ENCODE results near the gene GRIPAP1. TPM values are rescaled to one million over a fixed set of nuclear protein-coding genes. Genes with fewer than 3 reads are reported as not detected.

GRIPAP1 gene
- total RNA-seq, 1 experiment from 2014 or later, result 19.4 TPM

GRCh38 chrX:48957477-48957826 is 44.6 kb downstream of the GRIPAP1 start, which contains the start of gene OTUD5:
Gene OTUD5, minus strand, starts transcription at chrX:48957607. Its CDS starts 37 bp downstream, at chrX:48957570.
- Histone ChIP-seq H3K9me3 (replicated peaks) (no peaks in the 10 kb centered on the region), H3K4me1 (no peaks in the 10 kb centered on the region)
- peak; percentile 57 to 65 for DNase-seq

GRCh38 chrX:48956728-48957414 is 45.2 kb downstream of the GRIPAP1 start:
- no peak for DNase-seq
- Histone ChIP-seq H3K4me3 (peak overlapping the region; percentile 78), H3K4me1 (no peaks in the 10 kb centered on the region), H3K27ac (0 out of 2 replicates have a peak overlapping the region, but pooled peaks have one; percentile 12), H3K36me3 (no peaks in the 10 kb centered on the region), H3K9me3 (replicated peaks) (no peaks in the 10 kb centered on the region), H3K27me3 (no peaks in the 10 kb centered on the region)

More at GRCh38 chrX:48957477-48957826, 44.6 kb downstream of the GRIPAP1 start, which contains the start of gene OTUD5:
- Histone ChIP-seq H3K27me3 (no peaks in the 10 kb centered on the region), H3K27ac (peak within 1 kb of the TSS; percentile 88), H3K4me3 (peak within 1 kb of the TSS; percentile 78), H3K36me3 (no peaks in the 10 kb centered on the region)

DNA sequence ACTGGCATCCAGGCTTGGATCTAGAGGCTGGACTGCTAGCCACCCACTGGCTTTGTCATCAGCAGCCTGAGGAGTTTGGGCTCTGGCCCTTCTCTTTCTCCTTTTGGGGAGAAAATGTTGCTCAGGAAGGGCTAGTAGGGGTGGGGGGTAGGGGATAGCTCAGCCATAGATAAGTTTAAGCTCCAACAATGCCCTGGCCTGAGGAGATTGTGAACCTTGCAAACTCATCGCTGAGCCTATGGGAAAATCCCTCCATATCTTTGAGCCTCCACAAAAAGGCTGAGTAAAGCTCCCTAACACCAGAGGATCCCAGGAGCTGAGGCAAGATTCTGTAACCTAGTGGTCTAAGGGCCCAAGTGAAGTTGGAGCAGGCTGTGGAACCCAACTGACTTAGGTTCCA is 53.5 kb downstream of the GRIPAP1 start:
- Histone ChIP-seq H3K4me3 (no peak overlapping the region), H3K36me3 (no peaks in the 10 kb centered on the region), H3K27me3 (no peaks in the 10 kb centered on the region), H3K27ac (no peak overlapping the region), H3K4me1 (no peaks in the 10 kb centered on the region), H3K9me3 (replicated peaks) (no peaks in the 10 kb centered on the region)
- DNase-seq, result no peak

GRCh38 chrX:48945517-48946348 is 56.3 kb downstream of the GRIPAP1 start:
- no peaks in the 10 kb centered on the region for H3K27me3 ChIP-seq
- no peaks in the 10 kb centered on the region for H3K4me1 ChIP-seq
- no peak overlapping the region for H3K4me3 ChIP-seq
- H3K36me3 ChIP-seq, result no peaks in the 10 kb centered on the region
- DNase-seq, result peak; percentile 22 to 50
- H3K9me3 ChIP-seq (replicated peaks), result no peaks in the 10 kb centered on the region
- H3K27ac ChIP-seq, result no peak overlapping the region

DNA sequence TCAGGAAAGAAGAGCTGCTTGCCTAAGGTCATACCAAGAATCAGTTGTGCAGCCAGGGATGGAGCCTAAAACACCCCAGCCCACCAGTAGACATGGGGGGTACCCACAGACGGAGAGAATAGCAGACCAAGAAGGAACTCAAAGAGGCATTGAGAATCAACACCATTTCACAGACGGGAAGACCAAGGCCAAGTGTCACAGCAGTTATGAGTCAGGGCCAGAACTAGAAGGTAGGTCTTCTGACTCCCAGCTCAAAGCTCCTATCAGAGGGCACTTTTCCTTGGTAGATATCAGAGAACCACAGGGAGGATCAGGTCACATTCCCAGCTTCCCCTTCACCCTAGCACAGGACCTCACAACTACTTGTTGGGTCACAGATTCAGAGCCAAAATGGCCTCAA is 59.2 kb downstream of the GRIPAP1 start:
- Histone ChIP-seq H3K27me3 (no peaks in the 10 kb centered on the region), H3K9me3 (replicated peaks) (no peaks in the 10 kb centered on the region), H3K4me3 (no peak overlapping the region), H3K36me3 (no peaks in the 10 kb centered on the region), H3K4me1 (no peaks in the 10 kb centered on the region), H3K27ac (no peak overlapping the region)
- no peak for DNase-seq

DNA sequence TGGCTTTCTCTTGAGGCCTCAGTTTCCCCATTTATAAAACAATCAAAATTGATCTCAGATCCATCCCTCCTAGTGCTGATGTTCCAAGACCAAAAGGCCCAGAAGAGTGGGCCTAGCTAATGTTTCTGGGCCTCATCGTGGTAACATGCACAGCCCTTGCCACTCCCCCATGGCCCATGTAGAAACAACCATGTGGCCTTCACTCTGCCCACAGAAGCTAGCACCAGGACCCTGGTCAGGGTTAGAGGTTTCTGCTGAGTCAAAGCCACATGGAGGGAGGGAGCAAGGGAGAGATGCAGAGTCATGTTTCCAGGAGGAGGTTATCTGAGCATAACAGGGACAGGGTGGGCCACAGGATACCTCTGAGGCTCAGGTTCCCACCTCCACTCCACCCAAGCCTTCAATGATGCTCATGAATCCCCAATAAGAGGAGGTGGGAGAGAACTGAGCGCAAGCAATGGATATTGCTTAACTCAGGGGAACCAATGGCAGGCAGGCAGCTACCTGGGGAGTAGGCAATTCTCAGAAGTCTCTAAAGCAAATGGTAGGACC is 61.6 kb downstream of the GRIPAP1 start:
- Histone ChIP-seq H3K4me3 (no peak overlapping the region), H3K27ac (no peak overlapping the region), H3K9me3 (replicated peaks) (no peaks in the 10 kb centered on the region), H3K27me3 (no peaks in the 10 kb centered on the region), H3K4me1 (no peaks in the 10 kb centered on the region), H3K36me3 (no peaks in the 10 kb centered on the region)
- no peak for DNase-seq

GRCh38 chrX:48939524-48940228 is 62.4 kb downstream of the GRIPAP1 start:
- Histone ChIP-seq H3K9me3 (replicated peaks) (no peaks in the 10 kb centered on the region), H3K27me3 (no peaks in the 10 kb centered on the region), H3K4me1 (no peaks in the 10 kb centered on the region), H3K36me3 (no peaks in the 10 kb centered on the region), H3K27ac (no peak overlapping the region), H3K4me3 (no peak overlapping the region)
- no peak for DNase-seq

- no peak overlapping the region for H3K4me3 ChIP-seq
These were observed 63.2 kb downstream of the GRIPAP1 start for GRCh38 chrX:48938721-48939425.

GRCh38 chrX:48937054-48937907 is 64.8 kb downstream of the GRIPAP1 start:
- H3K27ac ChIP-seq, result no peak overlapping the region

More at GRCh38 chrX:48938721-48939425, 63.2 kb downstream of the GRIPAP1 start:
- H3K4me1 ChIP-seq, result no peaks in the 10 kb centered on the region
- no peaks in the 10 kb centered on the region for H3K27me3 ChIP-seq
- DNase-seq, result no peak
- no peaks in the 10 kb centered on the region for H3K36me3 ChIP-seq
- no peaks in the 10 kb centered on the region for H3K9me3 ChIP-seq (replicated peaks)
- H3K27ac ChIP-seq, result no peak overlapping the region

GRCh38 chrX:48936429-48937053 is 65.5 kb downstream of the GRIPAP1 start:
- no peak overlapping the region for H3K27ac ChIP-seq
- H3K9me3 ChIP-seq (replicated peaks), result no peaks in the 10 kb centered on the region
- H3K27me3 ChIP-seq, result no peaks in the 10 kb centered on the region
- H3K36me3 ChIP-seq, result no peaks in the 10 kb centered on the region
- no peaks in the 10 kb centered on the region for H3K4me1 ChIP-seq
- no peak overlapping the region for H3K4me3 ChIP-seq
- no peak for DNase-seq

More at GRCh38 chrX:48937054-48937907, 64.8 kb downstream of the GRIPAP1 start:
- Histone ChIP-seq H3K4me1 (no peaks in the 10 kb centered on the region), H3K9me3 (replicated peaks) (no peaks in the 10 kb centered on the region), H3K4me3 (no peak overlapping the region), H3K36me3 (no peaks in the 10 kb centered on the region), H3K27me3 (no peaks in the 10 kb centered on the region)
- DNase-seq, result no peak

- no peak for DNase-seq
- Histone ChIP-seq H3K27me3 (no peaks in the 10 kb centered on the region), H3K36me3 (no peaks in the 10 kb centered on the region), H3K9me3 (replicated peaks) (no peaks in the 10 kb centered on the region), H3K27ac (no peak overlapping the region), H3K4me1 (no peaks in the 10 kb centered on the region), H3K4me3 (no peak overlapping the region)
These were observed 66.8 kb downstream of the GRIPAP1 start for GRCh38 chrX:48935301-48935670.

GRCh38 chrX:48934581-48935300 is 67.3 kb downstream of the GRIPAP1 start:
- no peak overlapping the region for H3K27ac ChIP-seq
- no peak for DNase-seq

GRCh38 chrX:48933757-48934156 is 68.3 kb downstream of the GRIPAP1 start:
- Histone ChIP-seq H3K27ac (no peak overlapping the region), H3K4me1 (no peaks in the 10 kb centered on the region), H3K27me3 (no peaks in the 10 kb centered on the region), H3K4me3 (no peak overlapping the region), H3K36me3 (no peaks in the 10 kb centered on the region), H3K9me3 (replicated peaks) (no peaks in the 10 kb centered on the region)
- no peak for DNase-seq

More at GRCh38 chrX:48934581-48935300, 67.3 kb downstream of the GRIPAP1 start:
- Histone ChIP-seq H3K36me3 (no peaks in the 10 kb centered on the region), H3K27me3 (no peaks in the 10 kb centered on the region), H3K4me1 (no peaks in the 10 kb centered on the region), H3K4me3 (no peak overlapping the region), H3K9me3 (replicated peaks) (no peaks in the 10 kb centered on the region)
